SK-N-SH treated with all-trans-retinoic acid at 6 μM for 48 hours (cell line): Measurements from ENCODE around the gene AGBL3.
"Not testable (repeated sequence)": the region's sequence is repeated elsewhere in the genome, so short reads cannot be mapped to it uniquely, and the experiment has no call there.

Experiments
- ATAC-seq: fragments of 200-7000 bp; cut with Tn5 transposase; 3 replicates; pipeline ENCODE4 v1.9.1; 2020; ENCODE audit warnings: mild to moderate bottlenecking, moderate library complexity
- ARNTL ChIP-seq: fragments of 450-650 bp; formaldehyde crosslinking; IDR thresholded peaks from 2 replicates; pipeline ENCODE4 v1.5.0; 2020; ENCODE audit warnings: low read depth, mild to moderate bottlenecking, moderate library complexity, borderline replicate concordance
- BACH2 ChIP-seq: fragments of 250-450 bp; sonication (Bioruptor Pico); IDR thresholded peaks from 2 replicates; pipeline ENCODE4 v1.9.0; 2021; ENCODE audit warnings: mild to moderate bottlenecking, borderline replicate concordance
- CREB5 ChIP-seq: fragments of 250-450 bp; sonication (Bioruptor Pico); IDR thresholded peaks from 2 replicates; pipeline ENCODE4 v1.5.1; 2020; ENCODE audit warnings: low read depth, mild to moderate bottlenecking, moderate library complexity
- CSDC2 ChIP-seq: fragments of 250-450 bp; sonication (Bioruptor Pico); IDR thresholded peaks from 2 replicates; pipeline ENCODE4 v1.5.0; 2020; ENCODE audit warnings: mild to moderate bottlenecking, moderate library complexity
- ESRRG ChIP-seq: fragments of 250-450 bp; sonication (Bioruptor Pico); IDR thresholded peaks from 2 replicates; pipeline ENCODE4 v1.6.1; 2021; ENCODE audit warnings: mild to moderate bottlenecking
- GLIS3 ChIP-seq: fragments of 250-450 bp; sonication (Bioruptor Pico); IDR thresholded peaks from 2 replicates; pipeline ENCODE4 v1.5.0; 2020; ENCODE audit warnings: mild to moderate bottlenecking, moderate library complexity
- ISL1 ChIP-seq: fragments of 250-450 bp; sonication (Bioruptor Pico); IDR thresholded peaks from 2 replicates; pipeline ENCODE4 v2.1.2; 2022; ENCODE audit warnings: mild to moderate bottlenecking, moderate library complexity
- OSR1 ChIP-seq: fragments of 250-450 bp; sonication (Bioruptor Pico); IDR thresholded peaks from 2 replicates; pipeline ENCODE4 v1.8.0; 2022; ENCODE audit warnings: moderate library complexity, mild to moderate bottlenecking, inconsistent platforms
- PPARA ChIP-seq: fragments of 250-450 bp; sonication (Bioruptor Pico); IDR thresholded peaks from 2 replicates; pipeline ENCODE4 v1.5.0; 2020; ENCODE audit warnings: mild to moderate bottlenecking, borderline replicate concordance
- RARB ChIP-seq: fragments of 250-450 bp; sonication (Bioruptor Pico); IDR thresholded peaks from 2 replicates; pipeline ENCODE4 v1.8.0; 2021; ENCODE audit warnings: mild to moderate bottlenecking, moderate library complexity
- SNAI2 ChIP-seq: fragments of 250-450 bp; sonication (Bioruptor Pico); IDR thresholded peaks from 2 replicates; pipeline ENCODE4 v1.5.0; 2020; ENCODE audit warnings: mild to moderate bottlenecking, moderate library complexity
- TOX ChIP-seq: fragments of 250-450 bp; sonication (Bioruptor Pico); IDR thresholded peaks from 2 replicates; pipeline ENCODE4 v1.8.0; 2021; ENCODE audit warnings: mild to moderate bottlenecking, moderate library complexity, borderline replicate concordance
- TSHZ2 ChIP-seq: fragments of 250-450 bp; sonication (Bioruptor Pico); IDR thresholded peaks from 2 replicates; pipeline ENCODE4 v1.5.0; 2020; ENCODE audit warnings: mild to moderate bottlenecking, moderate library complexity
- ZC3H10 ChIP-seq: fragments of 250-450 bp; sonication (Bioruptor Pico); IDR thresholded peaks from 2 replicates; pipeline ENCODE4 v1.5.1; 2021; ENCODE audit warnings: mild to moderate bottlenecking, moderate library complexity
- ZFP3 ChIP-seq: fragments of 250-450 bp; sonication (Bioruptor Pico); IDR thresholded peaks from 2 replicates; pipeline ENCODE4 v1.5.0; 2020; ENCODE audit warnings: mild to moderate bottlenecking, moderate library complexity
- ZFP30 ChIP-seq: fragments of 450-650 bp; formaldehyde crosslinking; IDR thresholded peaks from 2 replicates; pipeline ENCODE4 v1.5.0; 2022; ENCODE audit warnings: mild to moderate bottlenecking, moderate library complexity
- ZNF565 ChIP-seq: fragments of 450-650 bp; formaldehyde crosslinking; conservative IDR thresholded peaks from 2 replicates; pipeline ENCODE4 v1.5.0; 2020; ENCODE audit warnings: low read depth, mild to moderate bottlenecking, moderate library complexity
- ZNF70 ChIP-seq: fragments of 450-650 bp; formaldehyde crosslinking; IDR thresholded peaks from 2 replicates; pipeline ENCODE4 v1.5.0; 2020; ENCODE audit warnings: mild to moderate bottlenecking, moderate library complexity
- ZNF8 ChIP-seq: fragments of 450-650 bp; formaldehyde crosslinking; IDR thresholded peaks from 2 replicates; pipeline ENCODE4 v1.5.0; 2020; ENCODE audit warnings: mild to moderate bottlenecking, moderate library complexity
- TF ChIP-seq, protein P1 (sequence below): fragments of 250-450 bp; sonication (Bioruptor Pico); IDR thresholded peaks from 2 replicates; pipeline ENCODE4 v1.8.0; 2020; ENCODE audit warnings: mild to moderate bottlenecking, moderate library complexity, borderline replicate concordance
- TF ChIP-seq, protein P2 (sequence below): fragments of 250-450 bp; sonication (Bioruptor Pico); IDR thresholded peaks from 2 replicates; pipeline ENCODE4 v1.5.1; 2021; ENCODE audit warnings: mild to moderate bottlenecking, moderate library complexity

Gene AGBL3

GRCh38 chr7:135023622-135024021 is 37.3 kb downstream of the AGBL3 start:
- no peak for ATAC-seq
- TF ChIP-seq ZNF565 (CRISPR knock-in tag) = no peak
- TF ChIP-seq GLIS3 (CRISPR knock-in tag) = no peak
- no peak for TF ChIP-seq SNAI2 (CRISPR knock-in tag)
- TF ChIP-seq, protein P1, sequence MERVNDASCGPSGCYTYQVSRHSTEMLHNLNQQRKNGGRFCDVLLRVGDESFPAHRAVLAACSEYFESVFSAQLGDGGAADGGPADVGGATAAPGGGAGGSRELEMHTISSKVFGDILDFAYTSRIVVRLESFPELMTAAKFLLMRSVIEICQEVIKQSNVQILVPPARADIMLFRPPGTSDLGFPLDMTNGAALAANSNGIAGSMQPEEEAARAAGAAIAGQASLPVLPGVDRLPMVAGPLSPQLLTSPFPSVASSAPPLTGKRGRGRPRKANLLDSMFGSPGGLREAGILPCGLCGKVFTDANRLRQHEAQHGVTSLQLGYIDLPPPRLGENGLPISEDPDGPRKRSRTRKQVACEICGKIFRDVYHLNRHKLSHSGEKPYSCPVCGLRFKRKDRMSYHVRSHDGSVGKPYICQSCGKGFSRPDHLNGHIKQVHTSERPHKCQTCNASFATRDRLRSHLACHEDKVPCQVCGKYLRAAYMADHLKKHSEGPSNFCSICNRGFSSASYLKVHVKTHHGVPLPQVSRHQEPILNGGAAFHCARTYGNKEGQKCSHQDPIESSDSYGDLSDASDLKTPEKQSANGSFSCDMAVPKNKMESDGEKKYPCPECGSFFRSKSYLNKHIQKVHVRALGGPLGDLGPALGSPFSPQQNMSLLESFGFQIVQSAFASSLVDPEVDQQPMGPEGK (CRISPR knock-in tag) = no peak
- no peak for TF ChIP-seq RARB (CRISPR knock-in tag)
- TF ChIP-seq ZNF8 = no peak
- no peak for TF ChIP-seq ZFP30 (CRISPR knock-in tag)
- no peak for TF ChIP-seq CREB5 (CRISPR knock-in tag)
- TF ChIP-seq ZFP3 (CRISPR knock-in tag) = no peak
- TF ChIP-seq, protein P2, sequence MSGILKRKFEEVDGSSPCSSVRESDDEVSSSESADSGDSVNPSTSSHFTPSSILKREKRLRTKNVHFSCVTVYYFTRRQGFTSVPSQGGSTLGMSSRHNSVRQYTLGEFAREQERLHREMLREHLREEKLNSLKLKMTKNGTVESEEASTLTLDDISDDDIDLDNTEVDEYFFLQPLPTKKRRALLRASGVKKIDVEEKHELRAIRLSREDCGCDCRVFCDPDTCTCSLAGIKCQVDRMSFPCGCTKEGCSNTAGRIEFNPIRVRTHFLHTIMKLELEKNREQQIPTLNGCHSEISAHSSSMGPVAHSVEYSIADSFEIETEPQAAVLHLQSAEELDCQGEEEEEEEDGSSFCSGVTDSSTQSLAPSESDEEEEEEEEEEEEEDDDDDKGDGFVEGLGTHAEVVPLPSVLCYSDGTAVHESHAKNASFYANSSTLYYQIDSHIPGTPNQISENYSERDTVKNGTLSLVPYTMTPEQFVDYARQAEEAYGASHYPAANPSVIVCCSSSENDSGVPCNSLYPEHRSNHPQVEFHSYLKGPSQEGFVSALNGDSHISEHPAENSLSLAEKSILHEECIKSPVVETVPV (CRISPR knock-in tag) = no peak
- no peak for TF ChIP-seq ZC3H10 (CRISPR knock-in tag)
- TF ChIP-seq CSDC2 (CRISPR knock-in tag) = no peak
- TF ChIP-seq, all 23 proteins: peak for 0

DNA sequence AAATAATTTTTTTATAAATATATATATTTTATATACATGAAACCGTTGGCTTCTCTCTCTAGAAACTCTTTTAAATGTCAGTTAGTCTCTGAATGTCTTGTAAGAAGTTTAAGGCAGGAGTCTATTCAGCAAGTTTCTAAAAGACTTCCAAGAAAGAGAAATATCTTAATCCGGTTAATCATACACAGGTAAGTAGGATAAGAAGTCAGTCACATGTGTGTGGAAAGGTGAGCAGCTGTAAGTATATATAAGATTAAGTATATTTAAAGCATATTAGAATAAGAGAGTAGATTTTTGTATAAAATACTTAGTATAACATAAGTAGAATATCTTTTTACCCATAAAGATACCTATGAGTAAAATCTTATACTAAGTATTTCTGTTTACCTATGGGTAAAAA is 48.9 kb downstream of the AGBL3 start:
- TF ChIP-seq ARNTL (CRISPR knock-in tag) (no peak), PPARA (no peak), TSHZ2 (CRISPR knock-in tag) (no peak), ZNF70 (CRISPR knock-in tag) (no peak), BACH2 (CRISPR knock-in tag) (no peak), OSR1 (CRISPR knock-in tag) (no peak), ZFP30 (CRISPR knock-in tag) (no peak), TOX (CRISPR knock-in tag) (no peak), ZFP3 (CRISPR knock-in tag) (no peak), ISL1 (CRISPR knock-in tag) (no peak), CSDC2 (CRISPR knock-in tag) (no peak), ZNF8 (no peak), ESRRG (CRISPR knock-in tag) (no peak)
- TF ChIP-seq, protein P2 (CRISPR knock-in tag) = no peak
- TF ChIP-seq, protein P1 (CRISPR knock-in tag) = no peak
- ATAC-seq = no peak

GRCh38 chr7:135067017-135067416 is 80.7 kb downstream of the AGBL3 start:
- ATAC-seq = not testable (repeated sequence)
